ENCODE data around the gene DST. TPM values are rescaled to one million over a fixed set of nuclear protein-coding genes. Genes with fewer than 3 reads are reported as not detected.

The DST gene
- total RNA-seq, 1 experiment from 2014 or later: 144 TPM

- no peak overlapping the region for H3K9ac ChIP-seq (ENCODE audit: low read length)
- peaks cover 3 to 15% of the 10 kb centered on the region in 2 experiments; a peak in 3 of 4 replicates for H3K4me1 ChIP-seq (ENCODE audit: control insufficient read depth in 1 of 2, insufficient read depth in 2 of 2, low read length in 2 of 2)
- H3K4me2 ChIP-seq (ENCODE audit: low read length): no peak overlapping the region; the same call in 1 of the 2 replicates
- no peak overlapping the region for H3K4me3 ChIP-seq (replicated peaks in 1 of 2; ENCODE audit: low read depth in 1 of 2, low read length in 2 of 2)
- peaks cover 71% of the 10 kb centered on the region for H3K79me2 ChIP-seq (ENCODE audit: insufficient read depth, low read length)
- DNase-seq (ENCODE audit: low read depth, low spot score): no peak
- ChIA-PET CTCF (no interaction called here), RAD21 (ENCODE audit: low non-redundant PET in 1 of 2, low total read pairs in 2 of 2, uncharacterized antibody in 2 of 2, unreplicated experiment in 2 of 2) (no interaction called here), POLR2A (no interaction called here)
- H3K36me3 ChIP-seq (ENCODE audit: control insufficient read depth in 1 of 2, insufficient read depth in 2 of 2, low read length in 2 of 2): peaks cover 0 to 3% of the 10 kb centered on the region in 2 experiments; a peak in 1 of 4 replicates
- TF ChIP-seq ELF1 (IDR thresholded peaks at IDR 0.05; ENCODE audit: borderline replicate concordance, low read depth) (no peak), CEBPB (IDR thresholded peaks at IDR 0.05; ENCODE audit: low read depth) (no peak), JUND (IDR thresholded peaks at IDR 0.05) (no peak), POLR2AphosphoS5 (IDR thresholded peaks at IDR 0.05; ENCODE audit: low read depth, low read length) (no peak), YY1 (IDR thresholded peaks at IDR 0.05; ENCODE audit: extremely low read depth, insufficient replicate concordance, low read depth, low read length) (no peak), SRF (IDR thresholded peaks at IDR 0.05; ENCODE audit: low read depth) (no peak), REST (IDR thresholded peaks at IDR 0.05; ENCODE audit: low read depth) (no peak), TCF7L2 (IDR thresholded peaks at IDR 0.05; ENCODE audit: borderline replicate concordance, extremely low read depth, insufficient read depth, insufficient read length) (no peak), SIN3A (IDR thresholded peaks at IDR 0.05; ENCODE audit: low read depth) (no peak), RAD21 (IDR thresholded peaks at IDR 0.05; ENCODE audit: low read depth) (no peak), ZFX (IDR thresholded peaks at IDR 0.05) (no peak), ZBTB33 (IDR thresholded peaks at IDR 0.05; ENCODE audit: extremely low read depth, insufficient replicate concordance, low read length) (no peak), EZH2 (IDR thresholded peaks at IDR 0.05) (no peak), MAX (IDR thresholded peaks at IDR 0.05) (no peak), CTCF (IDR thresholded peaks at IDR 0.05 in 2 of 3, conservative IDR thresholded peaks at IDR 0.05 in 1 of 3; ENCODE audit: borderline replicate concordance in 1 of 3, insufficient read depth in 1 of 3, low read depth in 2 of 3, low read length in 2 of 3) (no peak), CBX3 (IDR thresholded peaks at IDR 0.05; ENCODE audit: low read depth) (no peak), EZH2phosphoT487 (IDR thresholded peaks at IDR 0.05; ENCODE audit: borderline replicate concordance) (no peak), SP1 (IDR thresholded peaks at IDR 0.05; ENCODE audit: low read depth) (no peak)
- no peaks in the 10 kb centered on the region for H3K9me2 ChIP-seq (ENCODE audit: insufficient read depth)
- BruUV-seq (replicated peaks): no TSS peak
- intact Hi-C loops (cut with micrococcal nuclease): loop anchor here (10.0 kb wide), 1 partner anchor 304 kb away; no protein-coding TSS in a partner anchor
- no peaks in the 10 kb centered on the region for H4K20me1 ChIP-seq (ENCODE audit: insufficient read depth)
- no peak overlapping the region for H3K27ac ChIP-seq (ENCODE audit: low read depth, low read length)
- ATAC-seq: no peak
- H3K9me3 ChIP-seq (ENCODE audit: control insufficient read depth in 1 of 2, insufficient read depth in 1 of 2, low read depth in 1 of 2, low read length in 2 of 2): no peaks in the 10 kb centered on the region
- H3K27me3 ChIP-seq (ENCODE audit: insufficient read depth, low read length): no peaks in the 10 kb centered on the region
- H2AFZ ChIP-seq (ENCODE audit: low read depth, low read length, poor library complexity, severe bottlenecking): no peak overlapping the region
Observed at GRCh38 chr6:56541030-56541600, 101.6 kb downstream of the DST start.
